ENCODE data around the gene SCAF8. TPM values are rescaled to one million over a fixed set of nuclear protein-coding genes. Genes with fewer than 3 reads are reported as not detected.
"Not testable (repeated sequence)": the region's sequence is repeated elsewhere in the genome, so short reads cannot be mapped to it uniquely, and the experiment has no call there.

SCAF8 gene
- total RNA-seq, 1 experiment from 2014 or later = 28.8 TPM

GRCh38 chr6:154745243-154745642 lies 12.0 kb downstream of the SCAF8 start:
- DNase-seq (ENCODE audit: low read depth in 1 of 2, low spot score in 2 of 2) = no peak
- no peak overlapping the region for H3K4me3 ChIP-seq
- H3K4me1 ChIP-seq (replicated peaks) = no peaks in the 10 kb centered on the region
- peaks cover 9% of the 10 kb centered on the region; the same call in 1 of the 2 replicates for H3K36me3 ChIP-seq
- no peak overlapping the region for H3K27ac ChIP-seq
- no peaks in the 10 kb centered on the region for H3K9me3 ChIP-seq (replicated peaks)
- H3K27me3 ChIP-seq (replicated peaks) = no peaks in the 10 kb centered on the region

- Histone ChIP-seq H3K27me3 (replicated peaks) (no peaks in the 10 kb centered on the region), H3K27ac (no peak overlapping the region), H3K9me3 (replicated peaks) (no peaks in the 10 kb centered on the region), H3K4me3 (no peak overlapping the region), H3K36me3 (peaks cover 2% of the 10 kb centered on the region; the same call in 1 of the 2 replicates), H3K4me1 (replicated peaks) (no peaks in the 10 kb centered on the region)
- no peak for DNase-seq (ENCODE audit: low read depth in 1 of 2, low spot score in 2 of 2)
These were observed 16.1 kb downstream of the SCAF8 start for GRCh38 chr6:154749341-154749740.

DNA sequence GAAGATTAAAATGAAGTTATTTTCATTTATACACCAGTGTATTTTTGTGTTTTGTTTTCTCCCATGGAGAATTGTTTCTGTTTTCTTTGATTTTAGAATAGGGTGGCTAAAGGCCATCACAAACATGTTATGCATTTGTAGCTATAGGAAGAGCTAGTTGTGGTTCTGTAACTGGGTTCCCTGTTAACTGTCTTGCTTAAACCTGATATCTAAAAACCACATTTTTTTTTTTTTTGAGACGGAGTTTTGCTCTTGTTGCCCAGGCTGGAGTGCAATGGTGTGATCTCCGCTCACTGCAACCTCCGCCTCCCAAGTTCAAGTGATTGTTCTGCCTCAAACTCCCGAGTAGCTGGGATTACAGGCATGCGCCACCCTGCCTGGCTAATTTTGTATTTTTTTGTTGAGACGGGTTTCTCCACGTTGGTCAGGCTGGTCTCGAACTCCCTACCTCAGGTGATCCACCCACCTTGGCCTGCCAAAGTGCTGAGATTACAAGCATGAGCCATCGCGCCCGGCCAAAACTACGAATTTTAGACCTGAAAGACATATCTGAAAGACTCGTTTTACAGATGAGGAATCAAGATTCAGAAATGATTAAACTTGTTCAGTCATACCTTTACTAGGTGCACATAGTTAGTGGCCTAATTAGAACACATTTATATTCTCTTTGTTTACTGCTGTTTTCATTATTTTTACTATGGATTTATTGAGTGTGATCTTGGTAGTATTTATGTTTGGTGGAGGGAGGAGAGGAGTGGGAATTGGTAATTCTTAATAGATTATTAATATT lies 18.0 kb downstream of the SCAF8 start:
- Histone ChIP-seq H3K9me3 (replicated peaks) (no peaks in the 10 kb centered on the region), H3K4me1 (replicated peaks) (no peaks in the 10 kb centered on the region), H3K36me3 (no peaks in the 10 kb centered on the region), H3K27me3 (replicated peaks) (no peaks in the 10 kb centered on the region), H3K4me3 (no peak overlapping the region), H3K27ac (no peak overlapping the region)
- no peak for DNase-seq (ENCODE audit: low read depth in 1 of 2, low spot score in 2 of 2)

- Histone ChIP-seq H3K27ac (no peak overlapping the region), H3K4me1 (replicated peaks) (no peaks in the 10 kb centered on the region), H3K9me3 (replicated peaks) (no peaks in the 10 kb centered on the region), H3K36me3 (no peaks in the 10 kb centered on the region), H3K4me3 (no peak overlapping the region), H3K27me3 (replicated peaks) (no peaks in the 10 kb centered on the region)
- DNase-seq (ENCODE audit: low read depth in 1 of 2, low spot score in 2 of 2) = no peak
These were observed 18.8 kb downstream of the SCAF8 start for GRCh38 chr6:154752022-154752421.

- no peak for DNase-seq (ENCODE audit: low read depth in 1 of 2, low spot score in 2 of 2)
- H3K36me3 ChIP-seq = no peaks in the 10 kb centered on the region
- no peak overlapping the region for H3K4me3 ChIP-seq
- no peak overlapping the region for H3K27ac ChIP-seq
- no peaks in the 10 kb centered on the region for H3K27me3 ChIP-seq (replicated peaks)
- H3K4me1 ChIP-seq (replicated peaks) = no peaks in the 10 kb centered on the region
- H3K9me3 ChIP-seq (replicated peaks) = no peaks in the 10 kb centered on the region
These were observed 20.9 kb downstream of the SCAF8 start for GRCh38 chr6:154754152-154754551.

GRCh38 chr6:154757352-154758050 lies 24.3 kb downstream of the SCAF8 start:
- Histone ChIP-seq H3K27ac (no peak overlapping the region), H3K4me3 (no peak overlapping the region), H3K9me3 (replicated peaks) (no peaks in the 10 kb centered on the region), H3K4me1 (replicated peaks) (no peaks in the 10 kb centered on the region), H3K27me3 (replicated peaks) (no peaks in the 10 kb centered on the region), H3K36me3 (no peaks in the 10 kb centered on the region)
- no peak for DNase-seq (ENCODE audit: low read depth in 1 of 2, low spot score in 2 of 2)

DNA sequence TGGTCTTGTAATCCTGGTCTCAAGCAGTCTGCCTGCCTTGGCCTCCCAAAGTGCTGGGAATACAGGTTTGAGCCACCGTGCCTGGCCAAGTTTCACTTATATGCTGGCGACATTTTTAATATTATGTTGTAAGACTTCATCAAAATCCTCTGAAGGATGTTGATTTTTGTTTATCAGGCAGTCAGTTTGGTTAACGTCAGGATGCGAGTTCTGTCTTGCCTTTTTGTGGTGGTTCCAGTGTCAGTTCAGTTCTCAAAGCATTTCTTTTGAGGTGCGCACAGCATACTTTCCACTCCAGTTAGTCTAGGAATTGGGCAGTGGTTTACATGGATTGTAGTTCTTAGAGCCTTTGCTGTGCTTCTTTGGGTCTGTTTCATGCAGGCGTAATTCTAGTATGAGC lies 24.9 kb downstream of the SCAF8 start:
- Histone ChIP-seq H3K4me1 (replicated peaks) (no peaks in the 10 kb centered on the region), H3K36me3 (no peaks in the 10 kb centered on the region), H3K27me3 (replicated peaks) (no peaks in the 10 kb centered on the region), H3K27ac (no peak overlapping the region), H3K9me3 (replicated peaks) (no peaks in the 10 kb centered on the region), H3K4me3 (no peak overlapping the region)
- no peak for DNase-seq (ENCODE audit: low read depth in 1 of 2, low spot score in 2 of 2)

DNA sequence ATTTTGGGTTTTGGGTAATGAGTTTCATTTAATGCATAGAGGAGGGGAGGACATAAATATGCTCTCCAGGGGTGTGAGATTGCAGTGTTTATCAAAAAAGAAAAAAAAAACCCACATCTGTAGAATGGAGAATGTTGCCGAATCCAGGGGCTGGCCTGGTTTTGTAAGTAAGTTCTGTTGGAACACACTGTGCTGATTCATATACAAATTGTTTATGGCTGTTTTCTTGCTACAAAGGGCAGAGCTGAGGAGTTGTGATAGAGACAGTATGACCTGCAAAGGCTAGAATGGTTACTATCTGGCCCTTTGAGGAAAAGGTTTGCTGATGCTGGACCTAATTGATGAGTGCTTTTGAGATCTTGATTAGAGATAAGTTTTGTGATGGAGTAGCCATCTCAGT lies 30.4 kb downstream of the SCAF8 start:
- Histone ChIP-seq H3K27me3 (replicated peaks) (no peaks in the 10 kb centered on the region), H3K4me3 (no peak overlapping the region), H3K4me1 (replicated peaks) (peaks cover 13% of the 10 kb centered on the region), H3K9me3 (replicated peaks) (no peaks in the 10 kb centered on the region), H3K27ac (no peak overlapping the region), H3K36me3 (no peaks in the 10 kb centered on the region)
- no peak for DNase-seq (ENCODE audit: low read depth in 1 of 2, low spot score in 2 of 2)

- Histone ChIP-seq H3K36me3 (no peaks in the 10 kb centered on the region), H3K9me3 (replicated peaks) (no peaks in the 10 kb centered on the region), H3K27ac (no peak overlapping the region), H3K27me3 (replicated peaks) (no peaks in the 10 kb centered on the region), H3K4me1 (replicated peaks) (peaks cover 13% of the 10 kb centered on the region), H3K4me3 (no peak overlapping the region)
- DNase-seq (ENCODE audit: low read depth in 1 of 2, low spot score in 2 of 2) = no peak
These were observed 32.1 kb downstream of the SCAF8 start for GRCh38 chr6:154765273-154765672.

DNA sequence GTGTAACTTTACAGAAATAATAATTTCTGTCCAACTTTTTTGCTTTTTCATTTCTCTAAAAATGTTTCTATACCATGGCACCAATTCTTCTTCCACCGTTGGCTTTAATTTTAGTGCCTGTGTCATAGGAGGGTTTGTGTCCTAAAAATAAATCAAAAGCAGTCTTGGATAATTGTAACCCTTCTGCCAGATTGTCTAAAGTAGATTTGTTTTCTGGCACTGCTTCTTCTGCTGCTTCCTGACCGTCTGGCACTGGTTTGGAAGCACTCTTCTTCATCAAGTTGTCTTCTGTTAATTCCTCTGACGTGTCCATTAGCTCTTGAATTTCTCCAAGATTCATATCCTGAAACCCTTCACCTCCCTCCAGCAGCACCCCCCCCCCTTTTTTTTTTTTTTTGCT lies 33.1 kb downstream of the SCAF8 start:
- DNase-seq (ENCODE audit: low read depth in 1 of 2, low spot score in 2 of 2) = no peak
- H3K9me3 ChIP-seq (replicated peaks) = no peaks in the 10 kb centered on the region
- peaks cover 13% of the 10 kb centered on the region for H3K4me1 ChIP-seq (replicated peaks)
- no peak overlapping the region for H3K27ac ChIP-seq
- no peak overlapping the region for H3K4me3 ChIP-seq
- H3K27me3 ChIP-seq (replicated peaks) = no peaks in the 10 kb centered on the region
- no peaks in the 10 kb centered on the region for H3K36me3 ChIP-seq

- Histone ChIP-seq H3K4me3 (no peak overlapping the region), H3K27ac (no peak overlapping the region), H3K27me3 (replicated peaks) (no peaks in the 10 kb centered on the region), H3K36me3 (no peaks in the 10 kb centered on the region), H3K4me1 (replicated peaks) (peaks cover 13% of the 10 kb centered on the region), H3K9me3 (replicated peaks) (no peaks in the 10 kb centered on the region)
- no peak for DNase-seq (ENCODE audit: low read depth in 1 of 2, low spot score in 2 of 2)
These were observed 33.9 kb downstream of the SCAF8 start for GRCh38 chr6:154767003-154767723.

DNA sequence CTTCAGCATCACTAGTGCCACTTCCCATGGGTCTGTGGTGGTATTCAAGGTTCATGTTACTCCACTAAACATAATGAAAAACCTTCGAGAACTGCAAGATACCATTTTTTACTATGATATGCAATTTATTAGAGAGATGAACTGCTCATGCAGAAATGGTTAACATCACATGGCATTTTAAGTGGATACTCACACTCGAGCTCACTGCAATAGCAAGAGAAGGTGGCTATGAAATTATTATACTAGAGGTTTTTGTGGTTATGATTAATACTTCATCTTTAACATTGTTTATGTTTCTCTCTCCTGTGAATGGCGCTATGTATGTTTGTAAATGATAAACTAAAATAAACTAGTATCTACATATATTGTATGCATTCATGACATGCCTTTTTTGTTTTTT lies 35.1 kb downstream of the SCAF8 start:
- H3K27ac ChIP-seq = no peak overlapping the region
- no peak overlapping the region for H3K4me3 ChIP-seq
- H3K27me3 ChIP-seq (replicated peaks) = no peaks in the 10 kb centered on the region
- no peaks in the 10 kb centered on the region for H3K9me3 ChIP-seq (replicated peaks)
- peaks cover 13% of the 10 kb centered on the region for H3K4me1 ChIP-seq (replicated peaks)
- no peaks in the 10 kb centered on the region for H3K36me3 ChIP-seq
- no peak for DNase-seq (ENCODE audit: low read depth in 1 of 2, low spot score in 2 of 2)

DNA sequence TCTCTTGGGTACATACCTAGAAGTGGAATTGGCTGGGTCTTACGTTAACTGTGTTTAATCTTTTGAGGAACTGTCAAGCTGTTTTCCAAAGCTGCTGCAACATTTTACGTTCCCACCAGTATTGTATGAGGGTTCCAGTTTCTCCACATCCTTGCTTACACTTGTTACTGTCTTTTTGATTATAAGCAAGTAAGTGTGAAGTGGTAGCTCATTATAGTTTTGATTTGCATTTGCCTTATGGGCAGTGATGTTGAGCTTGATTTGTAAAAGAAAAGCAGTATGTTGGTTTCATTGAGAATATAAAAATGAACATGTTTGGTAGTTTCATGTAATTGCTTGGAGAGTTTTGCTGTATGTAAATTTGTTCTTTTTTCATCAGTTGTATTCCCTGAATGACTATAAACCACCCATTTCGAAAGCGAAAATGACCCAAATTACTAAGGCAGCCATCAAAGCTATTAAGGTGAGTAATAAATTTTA lies 40.4 kb downstream of the SCAF8 start:
- no peak overlapping the region for H3K27ac ChIP-seq
- no peaks in the 10 kb centered on the region for H3K4me1 ChIP-seq (replicated peaks)
- H3K27me3 ChIP-seq (replicated peaks) = no peaks in the 10 kb centered on the region
- no peak for DNase-seq (ENCODE audit: low read depth in 1 of 2, low spot score in 2 of 2)
- H3K9me3 ChIP-seq (replicated peaks) = no peaks in the 10 kb centered on the region
- peaks cover 13% of the 10 kb centered on the region for H3K36me3 ChIP-seq
- no peak overlapping the region for H3K4me3 ChIP-seq

- DNase-seq (ENCODE audit: low read depth in 1 of 2, low spot score in 2 of 2); H3K27ac ChIP-seq; H3K9me3 ChIP-seq (replicated peaks): not testable (repeated sequence)
These were observed 45.9 kb downstream of the SCAF8 start for GRCh38 chr6:154779157-154779556.

More at GRCh38 chr6:154779157-154779556, 45.9 kb downstream of the SCAF8 start:
- not testable (repeated sequence) for H3K4me1 ChIP-seq (replicated peaks); H3K27me3 ChIP-seq (replicated peaks); H3K4me3 ChIP-seq
- H3K36me3 ChIP-seq = peaks cover 39% of the 10 kb centered on the region

Data from SJSA1 (cell line).